GM21515 (cell line): ENCODE results near the gene SPRR4.

Experiments
- ATAC-seq: cut with Tn5 transposase; IDR thresholded peaks from one replicate; pipeline ENCODE4 v1.9.1; 2021; ENCODE audit not compliant: unreplicated experiment

SPRR4 gene

GRCh38 chr1:152970495-152970894 lies at the start of gene SPRR4:
Gene SPRR4, plus strand, starts transcription at chr1:152970648. Its CDS starts 1,243 bp downstream, at chr1:152971891.
- ATAC-seq = no peak

- ATAC-seq = no peak
Observed at GRCh38 chr1:152924191-152924590, 46.3 kb upstream of the SPRR4 start.

- no peak for ATAC-seq
Observed at GRCh38 chr1:152926091-152926490, 44.4 kb upstream of the SPRR4 start.

- no peak for ATAC-seq
Observed at GRCh38 chr1:152928671-152929070, 41.8 kb upstream of the SPRR4 start.

- no peak for ATAC-seq
Observed at GRCh38 chr1:152932170-152932811, 38.2 kb upstream of the SPRR4 start.

- ATAC-seq = no peak
Observed at GRCh38 chr1:152933196-152933595, 37.3 kb upstream of the SPRR4 start.

GRCh38 chr1:152940614-152941013 lies 29.8 kb upstream of the SPRR4 start:
- no peak for ATAC-seq

GRCh38 chr1:152941037-152941711 lies 29.3 kb upstream of the SPRR4 start:
- ATAC-seq = no peak

GRCh38 chr1:152942161-152942560 lies 28.3 kb upstream of the SPRR4 start:
- ATAC-seq = no peak

- ATAC-seq = no peak
Observed at GRCh38 chr1:152946248-152946647, 24.2 kb upstream of the SPRR4 start.

- no peak for ATAC-seq
Observed at GRCh38 chr1:152946651-152947256, 23.7 kb upstream of the SPRR4 start, which contains the start of gene SPRR5. Gene SPRR5, plus strand, starts transcription at chr1:152947206. Its CDS starts 1,349 bp downstream, at chr1:152948555.

GRCh38 chr1:152951711-152952110 lies 18.7 kb upstream of the SPRR4 start:
- ATAC-seq = no peak

- ATAC-seq = no peak
Observed at GRCh38 chr1:152953761-152954160, 16.7 kb upstream of the SPRR4 start.

- no peak for ATAC-seq
Observed at GRCh38 chr1:152954436-152954835, 16.0 kb upstream of the SPRR4 start.

- no peak for ATAC-seq
Observed at GRCh38 chr1:152957561-152957960, 12.9 kb upstream of the SPRR4 start.

- ATAC-seq = no peak
Observed at GRCh38 chr1:152959273-152959672, 11.2 kb upstream of the SPRR4 start.

- ATAC-seq = no peak
Observed at GRCh38 chr1:152959801-152960451, 10.5 kb upstream of the SPRR4 start.

- ATAC-seq = no peak
Observed at GRCh38 chr1:152960452-152961044, 9.9 kb upstream of the SPRR4 start.

GRCh38 chr1:152961226-152961891 lies 9.1 kb upstream of the SPRR4 start:
- ATAC-seq = no peak

- no peak for ATAC-seq
Observed at GRCh38 chr1:152962876-152963415, 7.5 kb upstream of the SPRR4 start.
